DMS79 treated with DMSO at 0.1 percent for 48 hours (cell line): Measurements from ENCODE around the gene SARDH.
"Not testable (repeated sequence)": the region's sequence is repeated elsewhere in the genome, so short reads cannot be mapped to it uniquely, and the experiment has no call there.

Experiments used
- DNase-seq: peaks from one replicate; lab custom pipeline; 2025; lab: John Stamatoyannopoulos, UW

The SARDH gene

GRCh38 chr9:133684121-133684935, 53.8 kb downstream of the SARDH start:
- no peak for DNase-seq

GRCh38 chr9:133683586-133684120, 54.5 kb downstream of the SARDH start:
- DNase-seq = no peak

- DNase-seq = peak; percentile 18
Measured at GRCh38 chr9:133682818-133683585, 55.1 kb downstream of the SARDH start.

DNA sequence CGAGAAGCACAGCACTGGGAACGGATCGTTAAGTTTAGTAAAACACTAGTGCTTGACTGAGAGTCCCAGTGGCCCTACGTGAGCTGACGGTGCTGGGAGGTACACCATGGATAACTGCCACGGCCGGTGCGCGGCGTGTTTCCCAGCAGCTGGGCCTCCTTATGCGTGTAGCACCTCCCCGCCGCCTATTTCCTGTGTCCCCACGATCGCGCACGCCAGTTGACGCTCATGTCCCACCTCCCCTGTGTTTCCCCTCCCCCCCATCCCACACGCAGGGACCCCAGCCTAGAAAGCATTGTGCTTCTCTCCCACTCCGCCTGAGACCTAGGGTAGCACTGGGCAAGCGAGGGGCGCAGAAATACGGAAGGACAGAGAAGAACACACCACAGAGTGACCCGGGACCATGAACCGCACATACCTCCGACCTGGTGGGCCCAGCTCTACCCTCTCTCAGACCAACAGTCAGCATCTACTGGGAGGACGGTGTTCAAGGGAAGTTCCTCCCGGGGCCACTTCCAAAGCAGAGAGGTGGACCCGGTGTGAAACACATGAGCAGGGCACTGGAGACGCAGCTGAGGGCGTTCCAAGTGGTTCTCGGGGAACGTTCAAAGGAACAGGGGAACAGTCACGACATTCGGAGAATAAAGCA, 56.4 kb downstream of the SARDH start:
- no peak for DNase-seq

DNA sequence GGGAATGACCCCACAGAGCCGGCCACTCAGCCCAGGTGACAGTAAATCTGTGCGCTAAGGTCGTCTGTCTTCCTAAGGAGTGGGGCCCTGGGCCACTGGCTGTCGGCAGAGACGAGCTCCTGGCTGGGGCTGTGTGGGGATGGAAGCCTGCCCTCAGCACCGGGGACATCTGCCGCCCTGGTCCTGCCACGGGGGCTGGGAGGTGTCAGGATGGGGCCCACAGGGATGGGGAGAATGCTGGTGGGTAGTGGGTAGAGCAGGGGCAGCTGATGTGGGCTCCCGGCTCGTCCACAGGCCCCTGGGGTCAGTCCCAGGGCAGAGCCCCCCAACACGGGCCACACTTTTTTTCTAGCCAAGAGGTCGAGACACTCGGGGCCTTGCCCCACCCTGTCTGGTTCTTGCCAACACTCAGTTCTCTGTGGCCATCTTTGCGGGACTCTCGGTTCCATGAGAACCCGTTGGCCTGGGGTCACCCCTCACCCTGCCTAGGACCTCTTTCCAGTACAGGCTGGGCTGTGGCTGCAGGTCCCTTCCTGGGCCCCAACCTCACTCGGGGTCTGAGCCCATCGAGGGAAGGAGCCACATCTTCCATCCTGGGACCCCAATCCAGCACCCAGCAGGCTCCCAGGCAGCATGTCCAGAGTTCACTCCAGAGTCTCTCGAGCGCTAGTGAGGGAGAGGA, 57.0 kb downstream of the SARDH start:
- DNase-seq = no peak

DNA sequence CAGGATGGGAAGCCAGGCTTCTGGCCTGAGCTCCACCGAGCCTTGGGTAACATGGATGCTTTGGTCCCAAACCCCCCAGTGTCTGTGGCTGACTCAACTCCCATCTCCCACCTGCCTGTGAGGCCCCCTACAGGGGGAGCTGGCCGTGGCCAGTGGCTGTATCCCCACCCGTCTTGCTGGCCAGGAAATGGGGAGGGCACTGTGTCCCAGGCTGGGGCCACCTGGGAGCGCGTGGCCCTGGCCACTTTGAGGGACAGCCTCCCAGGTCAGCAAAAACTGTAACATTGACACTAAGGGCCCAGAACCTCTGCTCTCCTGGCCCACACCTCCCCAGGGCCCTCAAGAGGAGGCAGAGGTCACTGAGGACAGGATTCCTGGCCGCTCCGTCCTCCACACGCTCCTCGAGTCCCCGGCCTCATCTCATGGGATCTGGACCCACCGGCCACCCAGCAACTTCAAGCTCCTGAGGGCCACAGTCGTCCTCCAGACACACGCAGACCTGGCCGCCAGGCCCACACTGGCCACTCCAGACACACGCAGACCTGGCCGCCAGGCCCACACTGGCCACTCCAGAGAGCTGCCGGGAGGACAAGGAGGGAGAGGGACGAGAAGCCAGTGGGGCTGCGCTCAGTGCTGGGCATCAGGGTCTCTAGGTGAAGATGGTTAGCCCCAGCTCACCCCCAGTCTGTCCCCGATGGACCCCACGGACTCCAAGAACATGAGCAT, 57.7 kb downstream of the SARDH start:
- no peak for DNase-seq

DNA sequence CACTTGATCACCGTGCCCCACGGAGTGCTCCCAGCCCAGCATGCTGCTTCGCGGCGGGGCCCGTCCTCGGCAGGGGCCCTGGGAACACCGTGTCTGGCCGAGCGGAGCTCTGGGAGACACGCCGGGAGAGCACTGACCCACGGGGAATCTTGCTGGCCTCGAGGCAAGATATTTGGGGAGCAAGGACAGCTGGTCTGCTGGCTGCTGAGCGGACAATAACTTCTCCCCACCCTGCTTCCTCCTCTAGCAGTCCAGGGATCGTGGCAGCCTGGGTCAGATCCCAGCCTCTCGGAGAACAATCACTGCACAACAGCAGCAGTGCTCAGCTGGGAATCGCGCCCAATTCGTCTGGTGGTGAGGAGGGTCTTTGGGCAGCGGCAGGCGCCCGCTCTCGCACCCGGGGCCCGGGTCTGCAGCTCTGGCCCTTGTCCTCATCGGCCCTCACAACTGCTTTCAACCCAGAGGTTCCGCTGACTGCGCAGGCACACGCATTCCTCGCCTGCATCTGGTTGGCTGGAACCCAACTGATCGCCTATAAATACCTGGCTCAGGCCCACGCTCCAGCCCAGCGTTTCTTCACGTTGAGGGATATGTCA, 58.6 kb downstream of the SARDH start:
- no peak for DNase-seq

GRCh38 chr9:133679056-133679455, 59.1 kb downstream of the SARDH start:
- no peak for DNase-seq

GRCh38 chr9:133677126-133678010, 60.8 kb downstream of the SARDH start:
- no peak for DNase-seq

DNA sequence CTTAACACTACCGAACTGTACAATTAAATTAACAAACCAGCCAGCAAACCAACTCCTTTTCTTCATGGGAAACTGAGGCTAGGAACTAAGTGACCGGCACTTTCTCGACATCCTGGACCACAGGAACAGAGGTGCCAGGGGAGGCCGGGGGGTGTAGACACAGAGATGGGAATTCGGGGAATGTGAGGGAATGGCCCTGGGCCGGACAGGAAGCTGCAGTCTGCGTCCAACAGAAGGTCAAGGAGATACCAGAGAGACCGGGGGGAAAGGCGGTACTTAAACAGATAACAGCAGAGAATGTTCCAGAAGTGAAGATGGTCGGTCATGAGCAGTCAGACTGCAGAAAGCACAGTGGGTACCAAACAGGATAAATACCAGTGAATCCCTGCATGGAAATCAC, 61.7 kb downstream of the SARDH start:
- DNase-seq = no peak

- not testable (repeated sequence) for DNase-seq
Measured at GRCh38 chr9:133675796-133676195, 62.4 kb downstream of the SARDH start.

DNA sequence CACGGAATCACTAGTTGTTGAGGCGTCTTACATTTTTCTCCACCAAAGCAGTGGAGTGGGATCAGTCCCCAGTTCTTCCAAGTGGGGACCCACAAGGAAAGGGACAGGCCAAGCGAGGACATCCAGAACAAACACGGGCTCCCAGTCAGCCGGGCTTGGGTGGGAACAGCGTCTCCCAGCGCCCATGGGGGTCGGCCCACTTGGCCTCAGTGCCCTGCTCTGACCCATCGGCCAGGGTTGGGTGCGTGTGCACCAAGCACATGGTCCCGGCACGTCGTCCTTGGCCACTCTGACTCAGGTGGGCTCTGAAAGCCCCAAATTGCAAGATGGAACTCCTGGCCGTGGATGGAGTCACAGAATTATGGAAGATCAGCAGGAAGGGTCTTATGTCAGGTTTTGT, 64.1 kb downstream of the SARDH start:
- no peak for DNase-seq

GRCh38 chr9:133673258-133673655, 64.9 kb downstream of the SARDH start:
- DNase-seq = no peak

- DNase-seq = no peak
Measured at GRCh38 chr9:133672503-133673257, 65.5 kb downstream of the SARDH start.

DNA sequence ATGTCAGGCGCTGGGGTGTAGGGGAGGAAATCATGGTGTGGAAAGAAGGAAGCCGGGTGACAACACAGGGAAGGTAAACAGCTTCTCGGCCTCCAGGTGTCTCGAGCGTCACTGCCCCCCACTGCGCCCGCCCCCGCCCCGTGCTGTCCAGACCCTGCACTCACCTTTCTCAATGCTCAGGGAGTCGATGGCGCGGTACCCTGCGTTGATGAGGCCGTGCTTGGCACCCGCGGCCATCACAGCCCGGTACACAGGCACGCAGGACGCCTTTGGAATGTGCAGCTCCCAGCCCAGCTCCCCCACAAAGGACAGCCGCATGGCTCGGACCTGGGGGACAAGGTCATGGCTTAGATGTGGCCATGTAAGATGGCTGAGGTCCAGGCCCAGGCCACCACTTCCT, 66.8 kb downstream of the SARDH start:
- no peak for DNase-seq

DNA sequence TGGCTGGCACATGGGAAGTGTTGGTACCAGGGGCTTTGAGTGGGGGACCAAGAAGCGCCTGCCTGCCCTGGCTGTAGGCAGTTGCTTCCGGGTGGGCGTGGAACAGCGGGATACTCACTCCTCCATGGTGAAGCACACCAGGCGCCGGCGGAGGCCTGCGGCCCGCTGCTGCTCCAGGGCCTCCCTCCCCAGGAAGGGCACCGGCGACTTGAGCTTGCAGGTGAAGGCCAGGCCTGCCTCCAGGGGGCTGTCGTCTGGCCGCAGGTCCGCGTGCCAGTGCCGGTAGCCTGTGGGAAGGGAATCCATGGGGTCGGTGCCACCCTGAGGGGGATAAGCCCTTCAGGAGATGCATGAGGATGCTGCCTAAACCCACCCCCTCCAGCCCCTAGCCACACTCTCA, 67.7 kb downstream of the SARDH start:
- no peak for DNase-seq

DNA sequence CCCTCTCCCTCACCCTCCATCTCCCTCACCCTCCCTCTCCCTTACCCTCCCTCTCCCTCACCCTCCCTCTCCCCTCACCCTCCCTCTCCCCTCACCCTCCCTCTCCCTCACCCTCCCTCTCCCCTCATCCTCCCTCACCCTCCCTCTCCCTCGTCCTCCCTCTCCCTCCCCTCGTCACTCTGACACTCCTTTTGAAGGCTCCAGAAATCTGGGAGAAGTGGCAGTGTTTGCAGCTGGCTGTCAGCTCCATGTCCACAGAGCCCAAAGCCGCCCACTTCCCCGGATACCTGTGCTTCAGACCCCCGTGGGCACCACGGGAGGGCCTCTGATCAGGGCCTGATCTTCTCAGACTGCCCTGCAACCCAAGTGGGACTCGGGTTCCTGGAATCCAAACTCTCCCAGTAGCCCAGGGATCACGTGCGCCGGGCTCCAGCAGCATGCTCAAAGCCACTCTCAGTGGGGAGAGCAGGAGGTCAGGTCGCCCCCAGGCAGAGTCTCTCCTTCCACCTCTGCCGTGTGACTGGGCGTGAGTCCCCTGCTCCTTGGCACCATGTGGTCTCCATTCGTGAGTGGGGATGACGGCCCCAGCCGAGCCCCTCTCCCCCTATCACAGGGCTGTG, 68.9 kb downstream of the SARDH start:
- DNase-seq = no peak

DNA sequence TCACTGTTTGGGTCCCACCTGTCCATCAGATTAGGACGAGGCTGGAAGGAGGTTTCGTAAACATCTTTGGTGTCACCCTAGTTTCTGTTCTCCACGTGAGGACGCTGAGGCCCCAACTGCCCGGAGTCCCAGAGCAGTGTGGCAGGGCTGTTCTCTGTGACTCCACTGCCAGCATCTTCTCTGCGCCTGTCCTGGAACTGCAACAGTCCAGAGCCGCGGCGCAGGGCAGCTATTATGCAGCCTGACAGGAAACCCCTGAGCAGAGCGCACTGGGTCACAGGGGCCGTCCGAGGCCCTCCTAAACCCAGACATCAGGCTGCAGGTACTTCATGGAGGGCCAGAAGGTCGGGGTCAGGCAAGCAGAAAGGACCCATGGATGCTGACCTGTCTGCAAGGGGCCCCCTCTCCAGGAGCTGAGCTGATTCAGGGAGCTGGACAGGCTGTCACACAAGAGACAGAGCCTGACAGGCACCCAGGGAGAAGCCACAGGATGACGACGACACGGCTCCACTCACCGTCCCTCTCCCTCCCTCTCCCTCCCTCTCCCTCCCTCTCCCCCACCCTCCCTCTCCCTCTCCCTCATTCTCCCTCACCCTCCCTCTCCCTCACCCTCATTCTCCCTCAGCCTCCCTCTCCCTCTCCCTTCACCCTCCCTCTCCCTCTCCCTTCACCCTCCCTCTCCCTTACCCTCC, 70.2 kb downstream of the SARDH start:
- no peak for DNase-seq
